PC-9 (cell line): Measurements from ENCODE around the gene MOB3A. TPM values are rescaled to one million over a fixed set of nuclear protein-coding genes. Genes with fewer than 3 reads are reported as not detected.

Source experiments
- BruUV-seq: library from RNA; stranded (reverse); fragments of 400-500 nt; replicated peaks from 2 replicates; lab custom pipeline; 2021; lab: Mats Ljungman, UMichigan
- CTCF ChIA-PET: fragments of 300-600 bp; sonication (Branson Sonifier 250); formaldehyde crosslinking; loops from one replicate; lab custom pipeline; 2022; ENCODE audit warnings: antibody characterized with exemption; lab: Charles Lee
- POLR2A ChIA-PET: fragments of 300-600 bp; sonication (Branson Sonifier 250); formaldehyde crosslinking; loops from one replicate; lab custom pipeline; 2022; ENCODE audit warnings: antibody characterized with exemption; ENCODE audit not compliant: unreplicated experiment; lab: Charles Lee
- DNase-seq, 2 experiments: peaks; one replicate each; pipeline versions ENCODE4 v3.0.0 to v3.0.0-alpha.2; 2015 to 2022; ENCODE audit warnings: mixed read lengths in 1 of 2
- H2AFZ ChIP-seq: fragments of 200-600 bp; sonication (generic); 2 replicates; pipeline ENCODE4 v1.8.1; 2017; ENCODE audit warnings: antibody characterized with exemption
- H3F3A ChIP-seq: fragments of 200-600 bp; sonication (generic); 2 replicates; pipeline ENCODE4 v1.8.1; 2017; ENCODE audit warnings: antibody characterized with exemption, mild to moderate bottlenecking, low read depth; ENCODE audit not compliant: insufficient read depth
- H3K27ac ChIP-seq: fragments of 200-600 bp; sonication (generic); 2 replicates; pipeline ENCODE4 v1.6.1; 2016; ENCODE audit warnings: mixed run types
- H3K27me3 ChIP-seq: fragments of 200-600 bp; sonication (generic); 2 replicates; pipeline ENCODE4 v1.6.1; 2016; ENCODE audit warnings: low read depth, mixed run types; ENCODE audit not compliant: insufficient read depth
- H3K36me3 ChIP-seq: fragments of 200-600 bp; sonication (generic); 2 replicates; pipeline ENCODE4 v1.6.1; 2016; ENCODE audit warnings: low read depth, mixed run types
- H3K4me1 ChIP-seq: fragments of 200-600 bp; sonication (generic); replicated peaks from 2 replicates; pipeline ENCODE4 v1.6.1; 2016; ENCODE audit warnings: mixed run types; ENCODE audit not compliant: insufficient read depth
- H3K4me2 ChIP-seq: fragments of 200-600 bp; sonication (generic); 2 replicates; pipeline ENCODE4 v1.6.1; 2017; ENCODE audit warnings: mixed run types
- H3K4me3 ChIP-seq: fragments of 200-600 bp; sonication (generic); 2 replicates; pipeline ENCODE4 v1.6.1; 2016; ENCODE audit warnings: mixed run types
- H3K79me2 ChIP-seq: fragments of 200-600 bp; sonication (generic); 2 replicates; pipeline ENCODE4 v1.6.1; 2017; ENCODE audit warnings: low read depth, mixed run types
- H3K9me2 ChIP-seq: fragments of 200-600 bp; sonication (generic); 2 replicates; pipeline ENCODE4 v1.8.1; 2017; ENCODE audit warnings: mild to moderate bottlenecking; ENCODE audit not compliant: insufficient read depth
- H3K9me3 ChIP-seq: fragments of 200-600 bp; sonication (generic); 2 replicates; pipeline ENCODE4 v1.8.1; 2016; ENCODE audit warnings: low read depth; ENCODE audit not compliant: insufficient read depth
- H4K20me1 ChIP-seq: fragments of 200-600 bp; sonication (generic); 2 replicates; pipeline ENCODE4 v1.8.1; 2017; ENCODE audit not compliant: insufficient read depth
- CTCF ChIP-seq: fragments of 200-600 bp; sonication (generic); conservative IDR thresholded peaks from 2 replicates; pipeline ENCODE4 v1.6.1; 2017; ENCODE audit warnings: mixed run types, antibody characterized with exemption, mild to moderate bottlenecking, moderate library complexity
- EZH2 ChIP-seq: fragments of 200-600 bp; sonication (generic); IDR thresholded peaks from 2 replicates; pipeline ENCODE4 v1.8.0; 2017; ENCODE audit warnings: antibody characterized with exemption, low read depth
- intact Hi-C: fragments of 100-400 bp; cut with micrococcal nuclease; formaldehyde crosslinking; loops from one replicate; pipeline ENCODE4 v1.10.0; 2022; ENCODE audit not compliant: unreplicated experiment
- total RNA-seq: library from RNA; stranded (reverse); gene quantifications from 2 replicates; pipeline ENCODE4 v1.2.3, GENCODE V29; 2021

Gene MOB3A
- total RNA-seq, 1 experiment from 2014 or later = 28.9 TPM

DNA sequence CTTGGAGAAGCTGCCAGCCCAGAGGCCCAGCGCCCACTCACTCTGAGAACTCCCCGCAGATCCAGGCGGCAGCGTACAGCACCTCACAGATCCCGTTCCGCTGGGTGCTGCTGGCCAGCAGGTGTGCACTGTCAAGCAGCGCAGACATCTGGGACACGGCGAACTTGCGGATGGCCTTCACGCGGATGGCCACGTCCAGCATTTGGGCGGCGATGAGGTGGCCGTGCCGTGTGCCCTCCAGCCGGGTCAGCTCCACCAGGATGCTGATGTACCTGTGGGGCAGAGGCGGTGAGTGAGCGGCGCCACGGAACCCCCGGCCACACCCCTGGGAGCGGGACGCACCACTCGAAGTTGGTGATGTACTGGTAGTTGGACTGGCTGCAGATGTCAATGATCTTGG, 24.7 kb upstream of the MOB3A start:
- no peaks in the 10 kb centered on the region for H3K36me3 ChIP-seq
- no peak overlapping the region for H2AFZ ChIP-seq
- BruUV-seq = no TSS peak
- no peaks in the 10 kb centered on the region for H3F3A ChIP-seq
- H3K27ac ChIP-seq = no peak overlapping the region
- H3K4me1 ChIP-seq = no peaks in the 10 kb centered on the region
- TF ChIP-seq CTCF (no peak), EZH2 (no peak)
- peaks cover 12% of the 10 kb centered on the region; the same call in 1 of the 2 replicates for H4K20me1 ChIP-seq
- no peak for DNase-seq
- no peaks in the 10 kb centered on the region for H3K27me3 ChIP-seq
- H3K4me2 ChIP-seq = no peak overlapping the region
- no peaks in the 10 kb centered on the region for H3K9me2 ChIP-seq
- intact Hi-C loops = no loop called here
- no peak overlapping the region for H3K4me3 ChIP-seq
- ChIA-PET CTCF (no interaction called here), POLR2A (no interaction called here)
- H3K9me3 ChIP-seq = no peaks in the 10 kb centered on the region
- no peaks in the 10 kb centered on the region for H3K79me2 ChIP-seq

DNA sequence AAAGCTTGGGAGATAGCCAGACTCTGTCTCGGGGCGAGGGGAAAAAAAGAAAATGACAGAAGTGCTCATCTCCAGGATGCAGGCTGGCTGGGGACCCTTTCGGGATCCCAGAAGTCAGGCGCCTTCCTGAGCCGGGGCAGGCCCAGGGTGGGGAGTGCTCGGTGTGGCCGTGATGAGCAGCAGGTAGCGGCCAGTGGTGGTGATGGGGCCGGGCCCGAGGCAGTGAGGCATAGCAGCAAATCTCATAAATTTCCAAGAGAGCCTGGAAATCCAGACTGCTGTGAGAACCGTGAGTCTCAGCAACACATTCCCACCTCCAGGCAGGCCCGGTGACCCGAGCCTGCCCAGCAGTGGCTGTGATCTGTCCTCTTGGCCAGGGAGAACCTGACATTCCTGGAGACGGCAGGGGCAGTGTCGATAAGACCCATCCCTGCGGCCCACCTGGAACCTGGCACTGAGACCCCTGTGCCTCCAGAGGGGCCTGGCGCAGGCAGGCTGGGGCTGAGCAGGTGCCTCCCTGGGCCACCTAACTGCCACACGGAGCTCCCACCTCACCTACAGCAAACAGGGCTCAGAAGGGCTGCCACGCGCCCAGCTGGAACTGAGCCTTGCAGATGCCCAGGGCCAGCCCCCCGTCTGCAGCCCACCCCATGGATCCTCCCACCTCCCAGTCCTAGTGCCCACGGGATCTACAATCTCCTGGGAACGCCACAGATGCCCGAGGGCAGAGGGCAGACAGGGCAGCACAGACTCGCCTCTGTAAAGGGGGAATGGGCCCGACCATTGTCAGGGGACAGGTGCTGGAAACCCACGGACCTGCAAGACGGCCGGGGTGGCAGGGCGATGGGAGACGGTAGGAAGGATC, 24.0 kb upstream of the MOB3A start:
- no peaks in the 10 kb centered on the region for H3K36me3 ChIP-seq
- no peak for DNase-seq
- TF ChIP-seq EZH2 (no peak), CTCF (no peak)
- no peaks in the 10 kb centered on the region for H3K4me1 ChIP-seq
- CTCF ChIA-PET = no interaction called here
- peaks cover 12% of the 10 kb centered on the region; the same call in 1 of the 2 replicates for H4K20me1 ChIP-seq
- no peak overlapping the region for H3K4me3 ChIP-seq
- H3F3A ChIP-seq = no peaks in the 10 kb centered on the region
- H3K9me2 ChIP-seq = no peaks in the 10 kb centered on the region
- no peaks in the 10 kb centered on the region for H3K79me2 ChIP-seq
- no TSS peak for BruUV-seq
- H3K9me3 ChIP-seq = no peaks in the 10 kb centered on the region
- no peak overlapping the region for H2AFZ ChIP-seq
- intact Hi-C loops = no loop called here
- POLR2A ChIA-PET = no interaction called here
- H3K27me3 ChIP-seq = no peaks in the 10 kb centered on the region
- H3K27ac ChIP-seq = no peak overlapping the region
- no peak overlapping the region for H3K4me2 ChIP-seq

- no peak overlapping the region for H3K4me2 ChIP-seq
- no peaks in the 10 kb centered on the region for H3K9me2 ChIP-seq
- POLR2A ChIA-PET = no interaction called here
- no peaks in the 10 kb centered on the region for H3F3A ChIP-seq
- H3K4me3 ChIP-seq = no peak overlapping the region
- DNase-seq = no peak
- no peaks in the 10 kb centered on the region for H3K4me1 ChIP-seq
- no peaks in the 10 kb centered on the region for H3K27me3 ChIP-seq
- H3K27ac ChIP-seq = no peak overlapping the region
- H4K20me1 ChIP-seq = 0 out of 2 replicates have a peak, but pooled peaks cover 1% of the 10 kb centered on the region
- H3K9me3 ChIP-seq = no peaks in the 10 kb centered on the region
- intact Hi-C loops = no loop called here
- CTCF ChIA-PET = no interaction called here
- no peak overlapping the region for H2AFZ ChIP-seq
- no peak for TF ChIP-seq EZH2
- no peak for TF ChIP-seq CTCF
- H3K79me2 ChIP-seq = no peaks in the 10 kb centered on the region
- no peaks in the 10 kb centered on the region for H3K36me3 ChIP-seq
- no TSS peak for BruUV-seq
Measured at GRCh38 chr19:2118438-2118837, 22.3 kb upstream of the MOB3A start.
